Mesothelial cell of epicardium (in vitro differentiated cells): ENCODE measurements around the gene XRCC3. TPM values are rescaled to one million over a fixed set of nuclear protein-coding genes. Genes with fewer than 3 reads are reported as not detected.

ENCODE experiments used
- DNase-seq, 2 experiments: peaks; one replicate each; pipeline ENCODE4 v3.0.0; 2021; ENCODE audit warnings: low spot score in 2 of 2; ENCODE audit not compliant: unreplicated experiment in 2 of 2
- H3K27ac Mint-ChIP-seq: 2 replicates; pipeline ENCODE4 v1.8.0; 2021; ENCODE audit warnings: mixed read lengths
- H3K27me3 Mint-ChIP-seq: 2 replicates; pipeline ENCODE4 v1.8.0; 2021; ENCODE audit warnings: low read depth, mixed read lengths
- H3K36me3 Mint-ChIP-seq: 2 replicates; pipeline ENCODE4 v1.8.0; 2021; ENCODE audit warnings: mixed read lengths
- H3K4me1 Mint-ChIP-seq: 2 replicates; pipeline ENCODE4 v1.8.0; 2021; ENCODE audit warnings: mixed read lengths
- H3K4me3 Mint-ChIP-seq: 2 replicates; pipeline ENCODE4 v1.8.0; 2021; ENCODE audit warnings: mild to moderate bottlenecking, moderate library complexity, mixed read lengths
- H3K9me3 Mint-ChIP-seq: 2 replicates; pipeline ENCODE4 v1.8.0; 2021; ENCODE audit warnings: mixed read lengths
- CTCF ChIP-seq: fragments of 200-600 bp; sonication (generic); IDR thresholded peaks from one replicate; pipeline ENCODE4 v1.5.0; 2021; ENCODE audit warnings: antibody characterized with exemption; ENCODE audit not compliant: unreplicated experiment
- total RNA-seq: library from RNA; stranded (reverse); gene quantifications from 3 replicates; pipeline ENCODE4 v1.2.1, GENCODE V29; 2021

Gene XRCC3
- total RNA-seq, 1 donor from 2014 or later = 19.7 TPM

DNA sequence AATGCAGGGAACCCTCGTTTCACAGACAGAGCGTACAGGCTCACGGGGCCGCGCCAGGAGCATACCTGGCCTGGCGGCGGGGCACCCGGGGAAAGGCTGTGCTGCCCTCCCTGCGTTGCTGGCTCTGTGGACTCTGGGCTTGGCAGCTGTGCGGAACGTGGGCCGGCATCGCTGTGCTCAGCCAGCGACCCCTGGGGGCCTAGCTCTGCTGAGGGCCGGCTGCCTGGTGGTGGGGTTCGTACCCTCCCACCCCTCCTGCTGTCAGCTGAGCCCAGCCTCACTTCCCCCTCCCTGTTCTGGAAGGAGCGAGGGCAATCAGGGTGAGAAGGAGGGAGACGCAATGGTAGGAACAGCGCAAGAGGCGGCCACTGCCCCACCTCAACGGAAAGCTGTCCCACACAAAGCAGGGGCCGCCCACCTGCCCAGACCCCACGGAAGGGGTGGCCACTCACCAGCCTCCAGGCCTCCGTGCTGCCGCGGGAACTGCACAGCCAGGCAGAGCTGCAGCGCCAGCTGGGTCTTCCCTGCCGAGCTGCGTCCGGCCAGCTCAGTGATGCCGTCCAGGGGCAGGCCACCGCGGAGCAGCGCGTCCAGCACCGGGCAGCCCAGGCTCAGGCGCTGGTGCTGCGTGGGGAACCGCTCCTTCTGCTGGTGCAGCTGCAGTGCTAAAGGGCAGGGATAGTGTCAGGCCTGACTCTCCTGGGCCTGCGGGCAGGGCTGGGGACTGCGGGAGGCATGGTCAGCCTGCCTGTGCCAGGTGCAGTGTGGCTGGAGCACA, 8.5 kb downstream of the XRCC3 start:
- Mint-ChIP-seq H3K9me3 (no peaks in the 10 kb centered on the region), H3K4me3 (no peak overlapping the region), H3K4me1 (no peaks in the 10 kb centered on the region), H3K27me3 (no peaks in the 10 kb centered on the region), H3K36me3 (peaks cover 18% of the 10 kb centered on the region), H3K27ac (no peak overlapping the region)
- no peak for TF ChIP-seq CTCF
- no peak for DNase-seq

DNA sequence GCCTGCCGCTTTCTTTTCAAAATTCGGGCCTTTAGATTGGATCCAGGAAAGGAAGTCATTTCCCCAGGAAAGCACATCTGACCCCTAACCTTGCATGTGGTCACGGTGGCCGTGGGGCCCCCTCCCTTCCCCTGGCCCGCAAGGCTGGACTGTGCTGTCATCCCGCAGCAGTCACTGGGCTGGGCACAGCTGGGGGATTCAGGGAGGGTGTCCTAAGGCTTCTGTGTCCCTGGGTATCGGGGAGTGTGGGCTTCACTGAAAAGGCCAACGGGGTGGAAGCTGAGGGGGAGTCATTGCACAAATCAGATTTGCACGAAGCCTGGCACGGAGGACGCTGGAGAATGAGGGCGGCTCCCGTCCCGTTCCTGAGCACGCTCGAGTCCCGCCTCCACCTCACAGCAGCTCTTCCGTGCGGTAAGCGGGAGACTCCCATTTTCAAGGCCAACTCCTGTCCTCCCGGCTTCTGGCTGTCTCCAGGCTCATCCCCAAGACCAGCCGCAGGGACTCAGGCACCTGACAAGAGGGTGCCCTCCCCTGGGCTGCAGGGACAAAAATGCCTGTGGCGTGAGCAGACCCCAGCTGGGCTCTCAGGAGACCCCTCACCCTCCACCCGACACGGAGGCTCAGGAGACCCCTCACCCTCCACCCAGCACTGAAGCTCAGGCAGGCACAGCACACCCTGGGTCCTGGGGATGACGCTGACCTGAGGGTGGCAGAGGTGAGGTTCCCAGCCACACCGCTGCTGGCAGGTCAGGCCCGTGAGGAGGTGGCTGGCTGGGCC, 9.6 kb downstream of the XRCC3 start:
- DNase-seq = no peak
- H3K36me3 Mint-ChIP-seq = peaks cover 18% of the 10 kb centered on the region
- no peaks in the 10 kb centered on the region for H3K4me1 Mint-ChIP-seq
- H3K4me3 Mint-ChIP-seq = no peak overlapping the region
- H3K9me3 Mint-ChIP-seq = no peaks in the 10 kb centered on the region
- TF ChIP-seq CTCF = no peak
- H3K27me3 Mint-ChIP-seq = no peaks in the 10 kb centered on the region
- no peak overlapping the region for H3K27ac Mint-ChIP-seq

DNA sequence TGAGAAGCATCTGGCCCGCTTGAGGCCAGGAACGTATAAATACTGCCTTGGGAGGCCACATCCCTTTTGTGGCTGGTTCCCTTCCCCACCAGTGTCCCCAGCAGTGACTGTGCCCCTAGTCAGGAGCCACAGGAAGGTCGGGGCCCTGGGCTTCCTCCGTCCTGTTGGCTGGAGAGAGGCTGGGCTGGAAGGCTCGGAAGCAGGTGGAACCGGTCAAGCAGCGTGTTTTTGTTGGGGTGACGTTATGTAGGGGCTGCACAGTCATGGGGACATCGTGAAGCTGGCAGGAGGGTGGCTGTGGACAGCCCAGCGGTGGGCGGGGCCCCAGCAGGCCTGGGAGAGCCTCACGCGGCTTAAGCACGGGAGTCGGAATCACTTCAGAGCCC, 10.1 kb downstream of the XRCC3 start:
- no peaks in the 10 kb centered on the region for H3K4me1 Mint-ChIP-seq
- H3K27ac Mint-ChIP-seq = peak overlapping the region; percentile 67
- H3K4me3 Mint-ChIP-seq = no peak overlapping the region

GRCh38 chr14:103704708-103705107, 10.5 kb downstream of the XRCC3 start:
- no peak for DNase-seq
- TF ChIP-seq CTCF = no peak
- Mint-ChIP-seq H3K27me3 (no peaks in the 10 kb centered on the region), H3K9me3 (no peaks in the 10 kb centered on the region), H3K4me1 (no peaks in the 10 kb centered on the region), H3K27ac (peak overlapping the region; percentile 67), H3K4me3 (no peak overlapping the region), H3K36me3 (peaks cover 18% of the 10 kb centered on the region)

More for the DNA sequence above, 10.1 kb downstream of the XRCC3 start:
- no peak for DNase-seq
- peaks cover 18% of the 10 kb centered on the region for H3K36me3 Mint-ChIP-seq
- no peak for TF ChIP-seq CTCF
- no peaks in the 10 kb centered on the region for H3K9me3 Mint-ChIP-seq
- H3K27me3 Mint-ChIP-seq = no peaks in the 10 kb centered on the region

DNA sequence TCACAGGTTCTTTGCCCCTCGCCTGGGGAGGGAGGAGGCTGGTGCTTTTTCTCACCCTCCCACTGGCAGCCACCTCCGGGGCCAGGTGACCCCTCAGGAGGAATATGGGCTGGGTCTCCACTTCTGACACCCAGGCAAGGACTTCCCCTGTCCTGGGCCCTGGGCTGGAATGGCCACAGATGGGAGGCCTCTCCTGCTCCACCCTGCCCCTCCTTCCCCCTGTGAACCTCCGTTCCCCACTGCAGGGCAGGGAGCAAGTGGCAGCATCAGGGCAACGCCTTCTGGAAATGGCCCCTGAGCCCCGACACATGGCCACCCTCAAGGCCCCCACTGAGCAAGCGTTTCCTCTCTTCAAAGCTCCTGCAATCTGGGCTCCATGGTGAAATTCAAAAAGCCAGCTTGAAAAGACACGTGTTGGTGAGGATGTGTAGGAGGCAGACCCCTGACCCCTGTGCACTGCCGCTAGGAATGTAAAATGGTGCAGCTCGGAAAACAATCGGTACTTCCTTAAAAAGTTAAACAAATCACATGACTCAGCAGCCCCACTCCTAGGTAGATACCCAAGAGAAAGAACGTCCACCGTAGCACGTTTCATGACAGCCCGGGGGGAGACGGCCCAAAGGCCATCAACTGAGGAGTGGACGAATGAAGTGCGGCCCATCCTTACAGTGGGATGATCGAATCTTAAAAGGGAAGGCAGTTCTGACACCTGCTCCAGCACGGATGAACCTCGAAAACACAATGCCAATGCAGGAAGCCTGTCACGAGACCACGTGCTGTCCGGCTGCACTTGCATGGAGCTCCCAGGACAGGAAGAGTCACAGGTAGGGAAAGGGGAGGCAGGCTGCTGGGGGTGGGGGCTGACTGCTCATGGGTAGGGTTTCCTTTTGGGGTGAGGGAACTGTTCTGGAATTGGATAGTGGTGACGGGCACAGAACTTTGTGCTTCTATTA, 11.5 kb downstream of the XRCC3 start:
- peaks cover 18% of the 10 kb centered on the region for H3K36me3 Mint-ChIP-seq
- H3K27me3 Mint-ChIP-seq = no peaks in the 10 kb centered on the region

More for the DNA sequence above, 11.5 kb downstream of the XRCC3 start:
- DNase-seq = no peak
- H3K4me1 Mint-ChIP-seq = no peaks in the 10 kb centered on the region
- TF ChIP-seq CTCF = no peak
- H3K27ac Mint-ChIP-seq = no peak overlapping the region
- no peak overlapping the region for H3K4me3 Mint-ChIP-seq
- no peaks in the 10 kb centered on the region for H3K9me3 Mint-ChIP-seq
